Measurements from ENCODE around the gene SPOCK1.
A peak's percentile ranks its signal among the peaks of the same experiment; 100 is the strongest.

Gene SPOCK1

GRCh38 chr5:137486707-137487106 lies 12.4 kb downstream of the SPOCK1 start:
- no peak for TF ChIP-seq CTCF (IDR thresholded peaks at IDR 0.05; ENCODE audit: low read depth, low read length)
- DNase-seq (ENCODE audit: low read depth in 2 of 2) = peak; percentile 63 to 97
- H3K4me3 ChIP-seq (replicated peaks in 1 of 2; ENCODE audit: low read depth in 2 of 2, low read length in 2 of 2) = no peak overlapping the region

- DNase-seq (ENCODE audit: low read depth in 2 of 2) = no peak
- H3K4me3 ChIP-seq (replicated peaks in 1 of 2; ENCODE audit: low read depth in 2 of 2, low read length in 2 of 2) = no peak overlapping the region
- no peak for TF ChIP-seq CTCF (IDR thresholded peaks at IDR 0.05; ENCODE audit: low read depth, low read length)
These were observed 17.5 kb downstream of the SPOCK1 start for GRCh38 chr5:137481596-137481995.

GRCh38 chr5:137478043-137478442 lies 21.1 kb downstream of the SPOCK1 start:
- no peak overlapping the region for H3K4me3 ChIP-seq (replicated peaks in 1 of 2; ENCODE audit: low read depth in 2 of 2, low read length in 2 of 2)
- no peak for DNase-seq (ENCODE audit: low read depth in 2 of 2)
- no peak for TF ChIP-seq CTCF (IDR thresholded peaks at IDR 0.05; ENCODE audit: low read depth, low read length)

GRCh38 chr5:137470921-137471220 lies 28.3 kb downstream of the SPOCK1 start:
- TF ChIP-seq CTCF (IDR thresholded peaks at IDR 0.05; ENCODE audit: low read depth, low read length) = no peak
- no peak overlapping the region for H3K4me3 ChIP-seq (replicated peaks in 1 of 2; ENCODE audit: low read depth in 2 of 2, low read length in 2 of 2)
- no peak for DNase-seq (ENCODE audit: low read depth in 2 of 2)

- DNase-seq (ENCODE audit: low read depth in 2 of 2) = peak; percentile 87 to 99
- no peak overlapping the region for H3K4me3 ChIP-seq (replicated peaks in 1 of 2; ENCODE audit: low read depth in 2 of 2, low read length in 2 of 2)
- no peak for TF ChIP-seq CTCF (IDR thresholded peaks at IDR 0.05; ENCODE audit: low read depth, low read length)
These were observed 28.8 kb downstream of the SPOCK1 start for GRCh38 chr5:137470111-137470920.

- TF ChIP-seq CTCF (IDR thresholded peaks at IDR 0.05; ENCODE audit: low read depth, low read length) = no peak
- DNase-seq (ENCODE audit: low read depth in 2 of 2) = peak; percentile 45 to 63
- no peak overlapping the region for H3K4me3 ChIP-seq (replicated peaks in 1 of 2; ENCODE audit: low read depth in 2 of 2, low read length in 2 of 2)
These were observed 32.2 kb downstream of the SPOCK1 start for GRCh38 chr5:137466889-137467288.

- no peak for DNase-seq (ENCODE audit: low read depth in 2 of 2)
- no peak for TF ChIP-seq CTCF (IDR thresholded peaks at IDR 0.05; ENCODE audit: low read depth, low read length)
- no peak overlapping the region for H3K4me3 ChIP-seq (replicated peaks in 1 of 2; ENCODE audit: low read depth in 2 of 2, low read length in 2 of 2)
These were observed 33.2 kb downstream of the SPOCK1 start for GRCh38 chr5:137465930-137466329.

All from cardiac fibroblast (primary cell).